GM19193 (cell line): ENCODE data around the gene CLIP2.

ENCODE experiments used
- POLR2A ChIP-seq: IDR thresholded peaks from 4 replicates; pipeline ENCODE4 v1.6.1; 2011; ENCODE audit not compliant: insufficient read depth, insufficient read length; ENCODE audit errors: extremely low read depth

CLIP2 gene

GRCh38 chr7:74338366-74339108, 49.3 kb downstream of the CLIP2 start:
- TF ChIP-seq POLR2A: no peak

GRCh38 chr7:74343281-74344131, 54.3 kb downstream of the CLIP2 start:
- TF ChIP-seq POLR2A: no peak

DNA sequence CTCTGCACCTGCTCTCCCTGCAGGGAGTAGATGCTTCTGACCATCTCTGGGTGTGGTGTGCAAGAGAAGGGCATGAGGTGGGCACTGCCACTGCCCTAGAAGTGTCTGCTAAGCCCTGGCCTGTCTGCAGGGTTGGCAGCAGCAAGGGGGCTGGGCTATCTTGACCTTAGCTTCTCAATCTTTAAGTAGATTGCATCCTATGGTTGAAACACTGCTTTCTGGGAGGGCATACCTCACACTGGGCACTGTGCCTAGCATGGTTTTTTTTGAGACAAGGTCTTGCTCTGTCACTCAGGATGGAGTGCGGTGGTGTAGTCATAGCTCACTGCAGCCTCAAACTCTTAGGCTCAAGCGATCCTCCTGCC, 54.9 kb downstream of the CLIP2 start:
- no peak for TF ChIP-seq POLR2A

- no peak for TF ChIP-seq POLR2A
These were observed 55.6 kb downstream of the CLIP2 start for GRCh38 chr7:74344786-74345185.

- TF ChIP-seq POLR2A: no peak
These were observed 56.8 kb downstream of the CLIP2 start for GRCh38 chr7:74345970-74346369.

DNA sequence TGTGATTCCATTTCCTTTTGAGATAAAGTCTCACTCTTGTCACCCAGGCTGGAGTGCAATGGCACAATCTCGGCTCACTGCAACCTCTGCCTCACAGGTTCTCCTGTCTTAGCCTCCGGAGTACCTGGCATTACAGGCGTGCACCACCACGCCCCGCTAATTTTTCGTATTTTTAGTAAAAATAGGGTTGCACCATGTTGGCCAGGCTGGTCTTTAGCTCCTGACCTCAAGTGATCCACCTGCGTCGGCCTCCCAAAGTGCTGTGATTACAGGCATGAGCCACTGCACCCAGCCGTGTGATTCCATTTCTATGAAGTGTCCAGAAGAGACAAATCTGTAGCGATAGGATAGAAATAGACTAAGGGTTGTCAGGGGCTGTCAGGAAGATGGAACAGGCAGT, 60.4 kb downstream of the CLIP2 start:
- no peak for TF ChIP-seq POLR2A

GRCh38 chr7:74350751-74351150, 61.5 kb downstream of the CLIP2 start:
- TF ChIP-seq POLR2A: no peak

DNA sequence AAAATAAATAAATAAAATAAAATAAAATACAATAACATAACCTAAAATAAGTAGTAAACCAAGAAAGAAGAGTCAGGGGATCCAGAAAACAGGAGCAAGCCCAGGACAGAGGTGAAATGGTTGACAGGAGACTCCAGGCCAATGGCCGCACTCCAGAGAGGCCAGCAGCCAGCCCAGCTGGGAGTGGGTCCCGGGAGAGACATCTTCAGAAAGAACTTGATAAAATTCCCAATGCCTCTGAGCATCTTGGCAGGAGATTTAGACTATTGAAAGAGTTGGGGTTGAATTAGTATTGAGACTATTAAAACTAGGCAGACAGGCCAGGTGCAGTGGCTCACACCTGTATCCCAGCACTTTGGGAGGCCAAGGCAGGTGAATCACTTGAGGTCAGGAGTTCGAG, 62.6 kb downstream of the CLIP2 start:
- TF ChIP-seq POLR2A: no peak

GRCh38 chr7:74354009-74354408, 64.8 kb downstream of the CLIP2 start:
- TF ChIP-seq POLR2A: no peak

DNA sequence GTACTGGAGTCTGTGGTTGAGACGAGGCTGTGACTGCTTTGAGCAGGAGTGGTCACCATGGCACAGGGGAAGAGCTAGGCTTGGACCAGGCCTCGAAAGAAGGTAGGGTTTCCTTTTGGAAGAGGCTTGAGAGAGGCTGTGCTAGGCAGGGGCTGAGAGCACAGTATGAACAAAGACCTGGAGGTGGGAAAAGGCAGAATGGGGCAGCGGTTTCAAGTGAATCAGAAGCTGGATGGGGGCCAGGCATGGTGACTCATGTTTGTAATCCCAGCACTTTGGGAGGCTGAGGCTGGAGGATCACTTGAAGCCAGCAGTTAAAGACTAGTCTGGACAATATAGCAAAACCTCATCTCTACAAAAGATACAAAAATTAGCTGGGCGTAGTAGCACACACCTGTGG, 65.9 kb downstream of the CLIP2 start:
- TF ChIP-seq POLR2A: no peak

GRCh38 chr7:74356589-74357315, 67.5 kb downstream of the CLIP2 start:
- no peak for TF ChIP-seq POLR2A

GRCh38 chr7:74360008-74360407, 70.8 kb downstream of the CLIP2 start:
- TF ChIP-seq POLR2A: no peak

DNA sequence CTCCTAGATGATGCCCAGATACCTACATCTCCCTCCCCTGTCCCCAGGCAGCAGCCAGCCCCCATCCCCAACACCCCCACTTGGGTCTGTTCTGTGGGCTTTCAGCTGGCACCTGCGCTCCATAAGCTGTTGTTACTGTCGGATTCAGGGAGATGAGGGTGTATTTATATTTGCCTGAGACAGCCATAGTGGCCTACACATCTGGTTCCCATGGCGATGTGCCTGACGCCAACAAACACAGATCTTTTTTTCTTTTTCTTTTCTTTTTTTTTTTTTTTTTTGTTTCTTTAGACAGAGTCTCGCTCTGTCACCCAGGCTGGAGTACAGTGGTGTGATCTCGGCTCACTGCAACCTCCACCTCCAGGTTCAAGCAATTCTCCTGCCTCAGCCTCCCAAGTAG, 73.1 kb downstream of the CLIP2 start:
- no peak for TF ChIP-seq POLR2A

DNA sequence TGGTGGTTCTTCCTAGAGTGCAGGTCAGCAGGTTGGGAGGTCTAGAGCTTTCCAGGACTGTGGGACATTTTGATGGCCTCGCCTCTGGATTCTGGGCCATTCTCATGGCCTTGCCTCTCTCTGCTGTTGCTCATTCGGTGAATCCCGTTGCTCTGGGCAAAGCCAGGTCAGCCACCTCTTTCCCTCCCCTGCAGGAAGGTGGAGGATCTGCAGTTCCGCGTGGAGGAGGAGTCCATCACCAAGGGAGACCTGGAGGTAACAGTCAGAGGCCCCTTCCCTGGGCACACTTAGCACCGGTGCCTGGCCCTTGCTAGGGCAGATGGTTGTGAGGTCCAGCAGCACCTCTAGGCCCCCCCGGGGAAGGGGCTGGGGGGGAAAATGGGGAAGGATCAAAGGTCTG, 74.9 kb downstream of the CLIP2 start:
- no peak for TF ChIP-seq POLR2A

- TF ChIP-seq POLR2A: no peak
These were observed 76.3 kb downstream of the CLIP2 start for GRCh38 chr7:74365322-74366022.
